Pulmonary artery endothelial cell (primary cell): ENCODE results near the gene RAB27A. TPM values are rescaled to one million over a fixed set of nuclear protein-coding genes. Genes with fewer than 3 reads are reported as not detected.
A peak's percentile ranks its signal among the peaks of the same experiment; 100 is the strongest.
"Not testable (repeated sequence)": the region's sequence is repeated elsewhere in the genome, so short reads cannot be mapped to it uniquely, and the experiment has no call there.

Experiments
- DNase-seq: peaks from one replicate; pipeline ENCODE4 v3.0.0-alpha.2; 2011; ENCODE audit warnings: low read depth, low spot score
- total RNA-seq: library from RNA; depleted of rRNA; stranded (reverse); fragments of >200 nt; gene quantifications from 2 replicates; pipeline ENCODE4 v1.2.3, GENCODE V29; 2014

RAB27A gene
- 10.4 and 16.8 TPM in 2 replicates for total RNA-seq

DNA sequence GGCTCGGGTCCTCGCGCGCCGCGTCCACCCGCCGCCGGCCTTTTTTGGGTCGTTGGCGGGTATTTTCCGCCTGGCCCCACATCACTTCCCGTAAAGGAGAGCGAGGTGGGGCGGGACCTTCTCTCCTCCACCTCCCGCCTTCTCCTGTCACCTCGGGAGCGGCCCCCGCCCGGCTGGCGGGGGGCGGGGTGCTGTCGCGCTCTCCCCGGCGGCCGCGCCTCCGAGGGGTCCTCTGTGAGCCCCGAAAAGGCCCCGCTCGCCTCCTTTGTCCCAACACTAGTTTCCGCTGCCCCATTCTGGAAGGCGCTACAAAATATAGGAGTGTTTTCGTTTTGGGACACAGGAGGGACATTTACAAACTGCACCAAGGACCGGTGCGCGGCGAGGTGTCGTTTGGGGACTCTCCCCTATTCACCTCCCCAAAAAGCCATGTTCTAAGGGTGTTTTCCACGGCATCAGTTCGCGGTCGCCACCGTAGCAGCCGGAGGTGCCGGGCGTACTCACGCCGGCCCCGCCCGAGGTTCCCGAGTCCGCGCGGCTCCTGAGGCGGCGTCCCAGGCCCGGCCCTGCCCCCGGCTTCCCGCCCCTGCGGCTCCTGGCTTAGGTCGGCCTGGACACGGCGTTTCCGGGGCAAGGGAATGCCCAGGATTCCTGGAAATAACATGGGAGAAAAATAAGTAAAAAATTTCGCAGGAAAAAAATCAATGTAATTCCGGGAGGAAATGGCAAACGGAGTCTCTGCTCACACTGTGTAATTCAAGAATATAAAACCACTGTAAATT is at the start of gene RAB27A:
RAB27A (minus strand) TSS at position 68 of the 782 bp plus-strand sequence. CDS start 54,879 bp downstream, outside the sequence.
- no peak for DNase-seq

DNA sequence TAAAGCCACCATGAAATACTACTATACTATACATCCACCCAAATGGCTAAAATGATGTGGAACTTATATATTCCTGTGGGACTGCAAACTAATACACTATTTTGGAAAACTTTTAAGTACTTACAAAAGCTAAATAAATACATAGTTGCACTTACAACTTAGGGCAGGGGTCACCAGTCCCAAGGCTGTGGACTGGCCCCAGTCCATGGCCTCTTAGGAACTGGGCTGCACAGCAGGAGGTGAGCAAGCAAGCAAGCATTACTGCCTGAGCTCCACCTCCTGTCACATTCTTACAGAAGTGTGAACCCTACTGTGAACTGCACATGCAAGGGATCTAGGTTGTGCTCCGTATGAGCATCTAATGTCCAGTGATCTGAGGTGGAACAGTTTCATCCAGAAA is 47.5 kb upstream of the RAB27A start:
- DNase-seq, result no peak

DNA sequence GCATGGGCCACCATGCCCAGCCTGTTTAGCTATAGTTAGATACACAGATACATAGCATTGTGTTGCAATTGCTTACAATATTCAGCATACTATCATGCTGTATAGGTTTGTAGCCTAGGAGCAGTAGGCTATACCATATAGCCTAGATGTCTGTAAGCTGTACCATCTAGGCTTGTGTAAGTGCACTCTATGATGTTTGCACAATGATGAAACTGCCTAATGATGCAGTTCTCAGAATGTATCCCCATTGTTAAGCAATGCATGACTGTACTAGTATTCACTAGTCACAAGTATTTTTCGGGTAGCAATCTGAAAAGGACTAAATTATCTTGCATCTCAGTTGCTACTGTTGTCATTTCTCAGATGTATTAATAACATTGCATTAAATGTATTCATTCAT is 45.4 kb upstream of the RAB27A start:
- no peak for DNase-seq

DNA sequence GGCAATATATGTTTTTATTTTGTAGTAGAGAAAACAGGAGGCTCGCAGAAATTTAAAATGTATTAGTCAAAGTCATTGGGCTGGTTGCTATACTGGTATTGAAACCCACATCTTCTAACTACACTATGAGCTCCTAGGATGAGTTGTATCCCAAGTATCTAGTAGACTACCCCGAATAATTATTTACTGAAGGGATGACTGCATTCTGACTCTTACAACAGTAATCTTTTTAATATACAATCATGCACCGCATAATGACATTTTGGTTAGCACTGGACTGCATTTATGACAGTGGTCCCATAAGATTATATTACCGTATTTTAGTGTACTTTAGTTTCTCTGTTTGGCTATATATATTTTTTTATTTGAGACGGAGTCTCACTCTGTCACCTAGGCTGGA is 44.8 kb upstream of the RAB27A start:
- DNase-seq, result no peak

DNA sequence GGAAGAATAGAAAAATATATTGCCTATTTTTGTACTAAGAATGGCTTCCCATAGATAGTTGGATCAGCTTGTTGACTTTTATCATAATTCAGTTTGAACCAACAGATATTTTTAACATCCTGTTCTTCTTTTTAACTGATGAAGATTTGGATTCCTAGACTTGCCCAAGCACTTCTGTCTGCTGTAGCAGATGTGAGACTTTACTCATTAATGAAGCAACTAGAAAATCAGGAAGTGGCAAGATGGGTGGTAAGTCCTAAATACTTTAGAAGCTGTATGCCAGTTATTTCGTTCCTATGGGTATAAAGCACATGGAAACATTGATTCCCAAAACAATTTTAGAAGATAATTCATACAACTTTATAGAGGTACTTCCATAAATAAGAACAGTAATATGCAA is 37.8 kb upstream of the RAB27A start:
- DNase-seq, result no peak

DNA sequence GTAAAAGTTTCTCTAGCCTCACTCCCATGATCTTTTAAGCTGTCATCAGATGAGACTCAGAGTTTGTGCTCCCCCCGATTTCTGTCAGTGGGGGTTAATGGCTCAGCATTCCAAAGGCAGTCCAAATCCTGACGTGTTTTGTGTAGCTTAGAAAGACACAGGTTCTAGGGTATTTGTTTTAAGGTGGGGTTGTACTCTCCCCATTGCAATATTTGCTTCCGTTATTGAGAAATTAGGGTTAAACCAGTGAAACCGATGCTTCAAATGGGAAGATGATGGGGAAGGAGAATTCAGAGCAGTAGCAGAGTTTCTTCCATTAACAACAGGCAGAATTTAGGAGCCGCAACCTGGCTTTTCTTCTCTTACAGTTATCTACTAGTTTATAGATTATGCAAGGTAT is 32.9 kb upstream of the RAB27A start:
- DNase-seq, result no peak

DNA sequence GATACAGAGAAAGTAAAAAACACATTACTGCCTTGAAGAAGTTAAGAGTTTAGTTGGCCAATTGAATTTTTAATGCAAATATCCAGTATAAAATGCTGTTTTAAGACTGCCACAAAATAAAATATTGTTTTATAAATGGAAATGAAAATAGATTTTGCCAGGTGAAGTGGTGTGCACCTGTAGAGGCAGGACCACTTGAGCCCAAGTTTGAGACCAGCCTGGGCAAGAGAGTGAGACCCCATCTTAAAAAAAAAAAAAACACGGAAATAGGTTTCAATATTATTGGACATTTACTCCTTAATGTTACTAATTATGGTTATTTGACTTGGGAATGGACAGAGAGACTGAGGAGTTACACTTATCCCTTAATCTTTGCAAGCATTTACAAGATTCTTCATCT is 31.4 kb upstream of the RAB27A start:
- no peak for DNase-seq

DNA sequence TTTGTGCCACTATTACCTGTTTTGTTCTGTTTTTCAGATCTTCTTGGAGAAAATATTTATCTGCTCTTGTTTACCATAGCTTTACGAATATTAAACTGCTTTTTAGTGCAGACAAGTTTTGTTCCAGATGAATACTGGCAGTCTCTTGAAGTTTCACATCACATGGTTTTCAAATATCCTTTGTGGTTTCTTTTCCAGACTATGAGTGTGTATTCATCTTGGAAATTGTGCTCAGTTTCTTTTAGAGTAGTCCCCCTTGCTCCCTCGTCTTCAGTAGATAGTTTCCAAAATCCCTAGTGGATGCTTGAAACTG is 30.6 kb upstream of the RAB27A start:
- no peak for DNase-seq

DNA sequence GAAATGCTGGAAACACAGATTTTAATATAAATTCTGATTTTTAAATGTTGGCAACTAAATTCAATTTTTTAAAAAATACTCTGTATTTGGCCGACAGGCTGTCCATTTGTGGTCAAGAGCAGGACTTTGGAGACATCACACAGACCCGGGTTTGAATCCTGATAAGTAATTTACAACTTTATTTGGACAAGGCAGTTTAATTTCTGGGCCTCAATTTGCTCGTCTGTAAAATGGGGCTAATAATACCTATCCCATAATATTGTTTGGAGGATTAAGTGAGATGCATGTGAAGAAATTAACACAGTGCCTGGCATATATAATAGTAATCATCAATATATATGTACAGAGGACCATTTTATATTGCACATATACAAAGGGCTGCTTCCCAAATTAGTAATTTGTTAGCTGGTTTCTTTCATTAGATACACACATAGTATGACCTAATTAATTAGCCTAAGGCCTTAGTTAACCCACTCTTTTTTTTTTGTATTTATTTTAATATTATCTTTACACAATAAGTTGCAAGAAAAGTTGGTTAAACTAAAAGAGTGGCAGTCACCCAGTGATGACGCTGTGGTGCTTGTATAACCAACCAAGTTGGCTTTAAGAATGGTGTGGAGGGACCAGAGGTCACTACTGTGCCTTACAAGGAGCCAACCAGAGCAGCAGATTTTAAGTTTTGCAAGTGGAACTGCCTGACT is 30.1 kb upstream of the RAB27A start:
- no peak for DNase-seq

DNA sequence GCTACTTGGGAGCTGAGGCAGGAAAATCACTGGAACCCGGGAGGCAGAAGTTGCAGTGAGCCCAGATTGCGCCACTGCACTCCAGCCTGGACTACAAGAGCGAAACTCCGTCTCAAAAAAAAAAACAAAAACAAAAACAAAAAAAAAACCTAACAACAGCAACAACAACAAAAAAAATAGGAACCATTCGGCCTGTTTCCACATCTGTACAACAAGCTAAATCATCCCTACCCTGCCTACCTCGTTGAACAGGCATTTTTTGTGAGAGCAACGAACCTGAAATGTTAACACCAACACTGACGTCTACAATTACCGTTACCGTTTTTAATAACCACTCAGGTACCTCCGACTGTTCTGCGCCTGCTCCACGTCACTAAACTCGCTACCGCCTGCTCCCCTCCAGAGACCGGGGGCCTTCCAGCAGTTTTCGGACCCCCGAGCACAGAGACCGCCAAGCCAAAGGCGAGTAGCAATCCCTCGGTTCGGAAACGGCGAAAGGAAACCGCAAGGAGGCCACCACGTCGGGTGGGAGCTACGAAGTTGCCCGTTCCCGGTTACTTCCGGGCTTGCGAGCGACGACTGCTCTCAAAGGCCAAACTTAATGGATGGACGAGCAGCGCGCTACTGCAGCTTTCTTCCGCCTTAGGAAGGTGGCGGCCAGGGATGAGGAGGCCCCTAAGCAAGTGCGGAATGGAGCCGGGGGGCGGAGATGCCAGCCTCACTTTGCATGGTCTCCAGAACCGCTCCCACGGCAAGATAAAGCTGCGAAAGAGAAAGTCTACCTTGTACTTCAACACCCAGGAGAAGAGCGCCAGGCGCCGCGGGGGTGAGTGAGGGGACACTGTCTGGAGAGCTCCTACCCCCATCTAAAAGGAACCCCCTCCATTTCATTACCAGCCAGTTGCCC is 29.2 kb upstream of the RAB27A start, which contains the start of the genes PIGB and PIGBOS1:
PIGB (plus strand) TSS at position 635 of the 907 bp plus-strand sequence; CDS start at position 664, 29 bp downstream.
PIGBOS1 (minus strand) TSS at position 536 of the 907 bp plus-strand sequence. CDS start 1,331 bp downstream, outside the sequence.
- DNase-seq, result peak; percentile 64

DNA sequence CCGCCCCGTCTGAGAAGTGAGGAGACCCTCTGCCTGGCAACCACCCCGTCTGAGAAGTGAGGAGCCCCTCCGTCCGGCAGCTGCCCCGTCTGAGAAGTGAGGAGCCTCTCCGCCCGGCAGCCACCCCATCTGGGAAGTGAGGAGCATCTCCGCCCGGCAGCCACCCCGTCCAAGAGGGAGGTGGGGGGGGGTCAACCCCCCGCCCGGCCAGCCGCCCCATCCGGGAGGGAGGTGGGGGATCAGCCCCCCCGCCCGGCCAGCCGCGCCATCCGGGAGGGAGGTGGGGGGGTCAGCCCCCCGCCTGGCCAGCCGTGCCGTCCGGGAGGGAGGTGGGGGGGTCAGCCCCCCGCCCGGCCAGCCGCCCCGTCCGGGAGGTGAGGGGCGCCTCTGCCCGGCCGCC is 13.2 kb upstream of the RAB27A start:
- DNase-seq, result not testable (repeated sequence)

DNA sequence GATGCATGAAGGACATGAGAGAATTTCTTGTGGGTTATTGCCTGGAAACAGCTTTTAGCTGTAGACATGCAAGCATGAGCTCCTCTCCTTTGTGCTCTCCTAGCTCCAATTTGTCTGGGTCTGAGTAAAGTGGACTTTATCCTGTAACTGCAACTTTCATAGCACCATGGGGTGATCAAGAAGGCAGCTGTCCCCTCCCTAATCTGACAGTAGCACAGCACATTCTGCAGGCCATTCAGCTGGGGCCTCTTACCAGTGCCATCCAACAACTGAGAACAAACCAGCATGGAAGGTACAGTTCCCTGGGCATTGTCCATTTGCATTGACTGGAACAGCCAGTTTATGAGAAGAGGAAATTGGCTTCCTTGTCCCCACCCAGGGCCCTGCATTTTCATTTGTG is 7.7 kb upstream of the RAB27A start:
- no peak for DNase-seq

DNA sequence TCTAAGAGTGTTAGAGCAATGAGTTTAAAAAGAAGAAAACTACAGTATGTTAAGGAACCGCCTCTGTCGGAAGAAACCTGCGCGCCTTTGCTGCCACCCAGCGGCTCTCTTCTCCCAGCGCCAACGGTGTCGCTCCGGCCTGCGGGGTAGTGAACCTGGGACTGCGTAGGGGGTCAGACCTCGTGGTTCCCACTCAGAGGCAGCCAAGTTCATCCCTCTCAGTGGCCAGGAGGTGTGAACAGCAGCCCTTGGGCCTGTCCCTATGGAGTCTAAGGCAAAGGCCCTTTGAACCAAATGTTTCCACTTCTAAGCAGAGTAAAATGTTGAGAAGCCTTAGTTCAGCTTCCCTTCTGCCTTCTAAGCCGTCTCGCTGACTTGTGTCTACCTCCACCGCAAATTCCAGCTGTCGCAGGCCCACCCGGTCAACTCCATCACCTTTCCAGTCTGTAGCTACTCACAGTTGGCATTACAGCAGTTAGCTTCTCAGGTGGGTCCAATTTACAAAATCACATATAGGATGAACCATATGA is 980 bp upstream of the RAB27A start:
- DNase-seq, result peak; percentile 60

DNA sequence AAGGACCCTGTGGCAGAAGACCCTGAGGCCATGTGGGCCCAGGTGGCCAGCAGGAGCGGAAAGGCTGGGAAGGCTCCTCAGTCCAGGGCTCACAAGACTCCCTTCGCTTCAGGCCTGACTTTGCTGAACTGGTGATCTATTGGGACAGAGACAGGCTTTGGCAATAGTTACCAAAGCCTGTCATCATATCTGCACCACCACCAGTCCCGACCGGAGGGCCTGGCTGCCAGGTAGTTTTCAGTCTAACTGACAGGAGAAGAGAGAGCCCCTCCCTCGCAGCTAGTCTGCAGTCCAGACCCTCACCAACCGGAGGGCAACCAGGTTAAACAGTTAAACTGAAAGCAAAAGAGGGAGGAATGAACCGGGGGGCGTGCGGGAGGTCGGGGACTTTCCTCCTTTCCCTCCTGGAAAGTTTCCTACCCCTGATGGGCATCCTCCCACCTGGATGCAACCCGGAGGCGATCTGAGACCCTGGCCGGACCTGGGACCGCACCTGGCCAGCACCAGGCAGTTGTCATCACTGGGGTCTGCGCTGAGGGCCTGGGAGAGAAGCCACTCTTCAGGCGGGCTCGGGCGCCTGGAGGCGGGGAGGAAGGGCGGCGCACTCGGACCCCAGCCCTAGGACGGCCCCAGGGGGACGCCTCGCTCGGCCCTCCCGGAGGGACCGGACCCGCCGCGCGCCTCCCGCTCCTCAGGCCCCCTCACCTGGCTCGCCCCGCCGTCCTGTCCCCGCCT is 435 bp downstream of the RAB27A start:
- DNase-seq, result no peak

DNA sequence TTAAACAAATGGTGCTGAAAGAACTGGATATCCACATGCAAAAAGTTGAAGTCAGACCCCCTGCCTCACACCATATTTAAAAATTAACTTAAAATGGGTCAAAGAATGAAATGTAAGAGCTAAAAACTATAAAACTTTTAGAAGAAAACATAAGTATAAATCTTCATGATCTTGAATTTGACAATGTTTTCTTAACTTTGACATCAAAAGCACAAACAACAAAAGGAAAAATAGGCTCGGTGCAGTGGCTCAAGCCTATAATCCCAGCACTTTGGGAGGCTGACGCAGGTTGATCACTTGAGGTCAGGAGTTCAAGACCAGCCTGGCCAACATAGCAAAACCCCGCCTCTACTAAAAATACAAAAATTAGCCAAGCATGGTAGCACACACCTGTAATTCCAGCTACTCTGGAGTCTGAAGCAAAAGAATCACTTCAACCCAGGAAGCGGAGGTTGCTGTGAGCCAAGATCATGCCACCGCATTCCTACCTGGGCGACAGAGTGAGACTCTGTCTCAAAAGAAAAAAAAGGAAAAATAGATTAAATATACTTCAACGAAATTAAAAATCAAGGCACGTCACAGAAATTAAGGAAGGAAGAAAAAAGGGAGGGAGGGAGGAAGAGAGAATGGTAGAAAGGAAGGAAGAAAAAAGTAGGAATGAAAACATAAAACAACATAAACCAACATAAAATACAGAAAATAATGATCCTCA is 1.5 kb downstream of the RAB27A start:
- no peak for DNase-seq

DNA sequence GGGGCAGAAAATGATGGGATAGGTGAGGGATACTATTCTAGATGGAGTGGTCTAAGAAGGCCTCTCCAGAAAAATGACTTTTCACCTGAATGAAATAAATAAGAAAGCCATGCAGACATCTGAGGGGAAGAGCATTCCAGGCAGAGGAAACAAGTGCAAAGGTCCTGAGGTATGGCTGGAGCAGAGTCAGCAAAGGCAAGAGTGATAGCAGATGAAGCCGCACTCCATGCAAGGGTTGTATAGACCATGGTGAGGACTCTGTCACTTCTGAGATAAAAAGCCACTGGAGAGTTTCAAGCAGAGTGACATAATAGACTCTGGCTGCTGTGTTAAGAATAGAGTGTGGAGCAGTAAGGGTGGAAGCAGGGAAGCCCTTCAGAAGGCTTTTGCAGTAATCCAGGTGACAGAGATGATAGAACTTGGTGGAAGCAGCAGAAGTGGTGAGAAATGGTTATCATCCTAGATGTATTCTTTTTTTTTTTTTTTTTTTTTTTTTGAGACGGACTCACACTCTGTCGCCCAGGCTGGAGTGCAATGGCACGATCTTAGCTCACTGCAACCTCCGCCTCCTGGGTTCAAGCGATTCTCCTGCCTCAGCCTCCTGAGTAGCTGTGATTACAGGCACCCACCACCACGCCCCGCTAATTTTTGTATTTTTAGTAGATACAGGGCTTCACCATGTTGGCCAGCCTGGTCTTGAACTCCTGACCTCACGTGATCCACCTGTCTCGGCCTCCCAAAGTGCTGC is 3.0 kb downstream of the RAB27A start:
- DNase-seq, result not testable (repeated sequence)

DNA sequence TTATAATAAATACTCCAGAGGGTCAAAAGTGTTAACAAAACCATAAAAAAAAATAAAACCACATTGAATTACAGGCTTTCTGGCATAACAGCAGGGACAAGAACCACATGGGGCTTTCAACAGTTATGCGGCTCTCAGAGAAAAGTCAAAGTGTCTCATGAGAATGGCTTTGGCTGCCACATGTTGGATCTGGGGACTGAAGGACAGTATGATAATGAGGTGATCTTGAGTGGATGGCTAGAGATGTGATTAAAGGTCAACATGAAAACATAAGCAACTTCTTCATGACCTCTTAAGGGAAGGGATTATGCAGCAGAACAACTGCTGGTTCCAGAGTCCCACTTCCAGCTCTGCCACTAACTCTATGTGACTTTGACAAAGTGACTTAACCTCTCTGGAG is 5.2 kb downstream of the RAB27A start:
- no peak for DNase-seq

DNA sequence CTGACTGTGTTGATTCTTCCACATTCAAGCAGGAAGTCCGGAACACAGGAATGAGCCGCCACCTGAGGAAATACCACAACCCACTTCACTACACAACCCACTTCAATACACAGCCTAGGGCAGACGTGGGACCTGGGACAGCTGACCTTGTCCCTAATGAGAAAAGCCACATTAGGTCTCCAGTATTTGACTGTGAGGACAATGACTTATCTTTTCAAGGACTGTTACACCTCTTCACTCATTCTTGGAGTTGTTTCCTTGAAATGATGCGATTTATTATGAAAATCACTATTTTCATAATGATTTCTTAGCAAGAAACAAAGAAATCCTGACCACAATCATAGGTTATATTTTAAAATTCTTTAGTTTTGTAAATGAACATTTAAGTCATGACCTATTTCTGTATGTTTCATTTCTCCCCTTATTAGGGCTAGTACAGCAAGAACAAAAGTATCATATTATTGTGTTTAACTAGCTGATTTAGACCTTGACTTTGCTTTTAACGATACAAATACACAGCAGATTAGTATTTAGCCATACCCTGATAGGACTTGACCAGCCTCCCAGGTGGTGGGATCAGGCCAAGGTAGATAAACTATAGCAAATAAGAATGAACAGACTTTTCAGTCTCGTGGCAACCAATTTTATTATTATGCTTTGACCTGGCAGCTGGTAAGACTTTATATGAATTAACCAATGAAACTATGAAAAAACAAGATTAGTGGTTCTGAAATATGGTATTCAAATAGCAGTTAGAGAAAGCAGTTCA is 6.0 kb downstream of the RAB27A start:
- DNase-seq, result no peak
